ENCODE data around the gene PHYKPL.

DNA sequence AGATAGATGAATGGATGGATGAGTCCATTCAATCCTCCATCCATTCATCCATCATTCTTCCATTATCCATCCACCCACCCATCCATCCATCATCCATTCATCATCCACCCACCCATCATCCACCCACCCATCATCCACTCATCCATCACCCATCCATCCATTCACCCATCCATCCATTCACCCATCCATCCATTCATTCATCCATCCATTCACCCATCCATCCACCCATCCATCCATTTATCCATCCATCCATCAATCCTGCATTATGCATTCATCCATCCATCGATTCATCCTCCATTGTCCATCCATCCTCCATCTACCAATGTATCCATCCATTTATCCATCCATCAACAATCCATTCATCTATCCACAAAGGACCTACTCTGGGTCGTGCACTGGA is 12.8 kb upstream of the PHYKPL start:
- TF ChIP-seq TAF1 (IDR thresholded peaks at IDR 0.05; ENCODE audit: low read depth, low read length) = no peak
- no peak for TF ChIP-seq POLR2A (IDR thresholded peaks at IDR 0.05; ENCODE audit: low read depth, low read length)
- TF ChIP-seq POLR2AphosphoS5 (IDR thresholded peaks at IDR 0.05; ENCODE audit: low read depth, low read length) = no peak
- no peak for TF ChIP-seq POU2F2 (IDR thresholded peaks at IDR 0.05; ENCODE audit: low read depth, low read length)

Data from GM12891 (cell line).